ENCODE data around the gene KANK3. TPM values are rescaled to one million over a fixed set of nuclear protein-coding genes. Genes with fewer than 3 reads are reported as not detected.

KANK3 gene
- 2.7 to 4.5 TPM (median 3.2 TPM) in 5 replicates for total RNA-seq (2022; extraction: Qiagen RNA extraction; ENCODE audit: low read depth)

GRCh38 chr19:8342684-8343482 is at the start of gene KANK3:
KANK3 (minus strand) TSS chr19:8343262; CDS start chr19:8337828, 5,434 bp downstream.

GRCh38 chr19:8389891-8390616 is 47.0 kb upstream of the KANK3 start, which contains the start of gene RAB11B:
RAB11B (plus strand) TSS chr19:8390360; CDS start chr19:8390417, 57 bp downstream.

GRCh38 chr19:8363803-8364771 is 21.0 kb upstream of the KANK3 start, which contains the start of gene ANGPTL4:
ANGPTL4 (plus strand) TSS chr19:8364155; CDS start chr19:8364322, 167 bp downstream.

GRCh38 chr19:8321067-8321985 is 21.7 kb downstream of the KANK3 start, which contains the start of the genes NDUFA7 and RPS28:
NDUFA7 (minus strand) TSS chr19:8321375; CDS start chr19:8321358, 17 bp downstream.
RPS28 (plus strand) TSS chr19:8321496; CDS start chr19:8321531, 35 bp downstream.

GRCh38 chr19:8307965-8308866 is 34.8 kb downstream of the KANK3 start, which contains the start of gene CD320:
CD320 (minus strand) TSS chr19:8308358; CDS start chr19:8308290, 68 bp downstream.

Other genes starting within 250 kb of the KANK3 start
- 0.01 TPM in 1 of 5 replicates, not detected in the others for gene FBN3, start 193.7 kb downstream of the KANK3 start, total RNA-seq (2022; extraction: Qiagen RNA extraction; ENCODE audit: low read depth)
- 2.7 to 3.9 TPM (median 3.5 TPM) in 5 replicates for gene CERS4, start 133.9 kb downstream of the KANK3 start, total RNA-seq (2022; extraction: Qiagen RNA extraction; ENCODE audit: low read depth)
- gene CD320, start 34.9 kb downstream of the KANK3 start, total RNA-seq (2022; extraction: Qiagen RNA extraction; ENCODE audit: low read depth) = 64.1 to 101 TPM (median 91.3 TPM) in 5 replicates
- gene NDUFA7, start 21.9 kb downstream of the KANK3 start, total RNA-seq (2022; extraction: Qiagen RNA extraction; ENCODE audit: low read depth) = 67.6 to 88.6 TPM (median 85.0 TPM) in 5 replicates
- gene RPS28, start 21.8 kb downstream of the KANK3 start, total RNA-seq (2022; extraction: Qiagen RNA extraction; ENCODE audit: low read depth) = 406 to 906 TPM (median 811 TPM) in 5 replicates
- 41.1 to 55.3 TPM (median 50.4 TPM) in 5 replicates for gene ANGPTL4, start 20.9 kb upstream of the KANK3 start, total RNA-seq (2022; extraction: Qiagen RNA extraction; ENCODE audit: low read depth)
- 74.0 to 98.5 TPM (median 81.5 TPM) in 5 replicates for gene RAB11B, start 47.1 kb upstream of the KANK3 start, total RNA-seq (2022; extraction: Qiagen RNA extraction; ENCODE audit: low read depth)
- 13.2 to 17.9 TPM (median 16.4 TPM) in 5 replicates for gene MARCHF2, start 70.0 kb upstream of the KANK3 start, total RNA-seq (2022; extraction: Qiagen RNA extraction; ENCODE audit: low read depth)
- 231 to 250 TPM (median 235 TPM) in 5 replicates for gene HNRNPM, start 101.7 kb upstream of the KANK3 start, total RNA-seq (2022; extraction: Qiagen RNA extraction; ENCODE audit: low read depth)
- gene PRAM1, start 159.4 kb upstream of the KANK3 start, total RNA-seq (2022; extraction: Qiagen RNA extraction; ENCODE audit: low read depth) = 0.13 to 0.24 TPM (median 0.14 TPM) in 4 of 5 replicates, not detected in the other
- gene ZNF414, start 170.9 kb upstream of the KANK3 start, total RNA-seq (2022; extraction: Qiagen RNA extraction; ENCODE audit: low read depth) = 14.1 to 21.3 TPM (median 18.4 TPM) in 5 replicates
- 0.22 to 0.35 TPM (median 0.28 TPM) in 5 replicates for gene MYO1F, start 234.2 kb upstream of the KANK3 start, total RNA-seq (2022; extraction: Qiagen RNA extraction; ENCODE audit: low read depth)

All from A549 treated with DMSO at 1 μM for 4 hours (cell line).